KMS-11 (cell line): ENCODE data around the gene SIAH2.

ENCODE experiments used
- H2AFZ ChIP-seq: fragments of 200-600 bp; sonication (generic); 2 replicates; pipeline ENCODE4 v1.6.1; 2016; ENCODE audit warnings: antibody characterized with exemption, mixed run types, low read depth
- H3K27ac ChIP-seq: fragments of 200-600 bp; sonication (generic); 2 replicates; pipeline ENCODE4 v1.6.1; 2016; ENCODE audit warnings: mild to moderate bottlenecking, mixed run types
- H3K27me3 ChIP-seq: fragments of 200-600 bp; sonication (generic); 2 replicates; pipeline ENCODE4 v1.6.1; 2017; ENCODE audit warnings: mild to moderate bottlenecking, low read depth, mixed run types, moderate library complexity; ENCODE audit not compliant: insufficient read depth
- H3K36me3 ChIP-seq: fragments of 200-600 bp; sonication (generic); 2 replicates; pipeline ENCODE4 v1.6.1; 2017; ENCODE audit warnings: mild to moderate bottlenecking, mixed run types; ENCODE audit not compliant: insufficient read depth
- H3K4me1 ChIP-seq: fragments of 200-600 bp; sonication (generic); 2 replicates; pipeline ENCODE4 v1.6.1; 2016; ENCODE audit warnings: mild to moderate bottlenecking, low read depth, mixed run types; ENCODE audit not compliant: poor library complexity, severe bottlenecking
- H3K4me2 ChIP-seq: fragments of 200-600 bp; sonication (generic); 2 replicates; pipeline ENCODE4 v1.7.0; 2016; ENCODE audit warnings: mild to moderate bottlenecking, mixed run types
- H3K4me3 ChIP-seq: fragments of 200-600 bp; sonication (generic); IDR thresholded peaks from 2 replicates; pipeline ENCODE4 v1.6.1; 2017; ENCODE audit warnings: low read depth, low read length, mixed read lengths; ENCODE audit not compliant: insufficient read depth
- H3K79me2 ChIP-seq: fragments of 200-600 bp; sonication (generic); 2 replicates; pipeline ENCODE4 v1.6.1; 2016; ENCODE audit warnings: low read depth, mixed run types; ENCODE audit not compliant: insufficient read depth
- H3K9ac ChIP-seq: fragments of 200-600 bp; sonication (generic); 2 replicates; pipeline ENCODE4 v1.6.1; 2016; ENCODE audit warnings: mild to moderate bottlenecking, mixed run types
- H4K20me1 ChIP-seq: fragments of 200-600 bp; sonication (generic); 2 replicates; pipeline ENCODE4 v1.6.1; 2016; ENCODE audit warnings: mild to moderate bottlenecking, mixed run types; ENCODE audit not compliant: insufficient read depth
- CTCF ChIP-seq: fragments of 200-600 bp; sonication (generic); conservative IDR thresholded peaks from 2 replicates; pipeline ENCODE4 v1.6.1; 2017; ENCODE audit warnings: low read depth, mild to moderate bottlenecking, antibody characterized with exemption, low read length, moderate library complexity, mixed read lengths

SIAH2 gene

DNA sequence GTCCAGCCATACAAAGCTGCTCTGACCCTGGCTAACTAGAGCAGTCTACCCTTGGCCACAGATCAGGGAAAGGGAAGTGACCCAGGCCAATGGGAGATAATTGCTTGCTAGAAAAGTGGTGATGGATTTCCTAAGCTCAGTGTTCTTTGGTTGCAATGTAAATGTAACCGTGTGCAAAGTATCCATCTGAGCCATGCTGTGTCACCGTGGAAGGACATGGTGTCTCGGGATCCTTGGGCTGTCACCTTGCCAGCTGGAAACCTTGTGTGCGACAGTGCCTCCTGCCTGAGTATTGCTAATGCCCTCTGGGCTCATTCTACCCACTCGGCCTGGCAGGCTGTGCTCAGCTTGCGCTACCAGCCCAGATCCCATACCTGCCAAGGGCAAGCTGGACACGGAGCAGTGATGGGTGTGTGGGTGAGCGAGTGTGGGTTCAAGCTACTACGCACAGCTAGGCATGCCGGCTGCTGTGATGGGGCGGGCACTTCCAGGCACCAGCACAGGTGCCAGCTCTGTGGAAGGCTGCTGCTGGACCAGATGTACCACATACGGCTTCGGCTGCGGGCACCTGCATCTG, 10.7 kb upstream of the SIAH2 start:
- H3K27me3 ChIP-seq, result no peaks in the 10 kb centered on the region
- H3K4me2 ChIP-seq, result no peak overlapping the region
- H2AFZ ChIP-seq, result no peak overlapping the region
- H3K79me2 ChIP-seq, result no peaks in the 10 kb centered on the region
- no peaks in the 10 kb centered on the region for H3K36me3 ChIP-seq
- H3K27ac ChIP-seq, result no peak overlapping the region
- H3K4me3 ChIP-seq, result no peak overlapping the region
- no peaks in the 10 kb centered on the region for H4K20me1 ChIP-seq
- no peaks in the 10 kb centered on the region for H3K4me1 ChIP-seq
- TF ChIP-seq CTCF, result no peak
- H3K9ac ChIP-seq, result no peak overlapping the region

GRCh38 chr3:150771600-150771999, 8.6 kb upstream of the SIAH2 start:
- H3K4me1 ChIP-seq, result peaks cover 19% of the 10 kb centered on the region
- H2AFZ ChIP-seq, result no peak overlapping the region
- no peak for TF ChIP-seq CTCF

GRCh38 chr3:150770681-150771080, 7.7 kb upstream of the SIAH2 start:
- Histone ChIP-seq H3K36me3 (no peaks in the 10 kb centered on the region), H3K4me1 (peaks cover 28% of the 10 kb centered on the region), H2AFZ (no peak overlapping the region), H3K27ac (no peak overlapping the region), H3K4me3 (no peak overlapping the region), H3K9ac (no peak overlapping the region), H3K27me3 (no peaks in the 10 kb centered on the region), H3K4me2 (no peak overlapping the region), H3K79me2 (no peaks in the 10 kb centered on the region), H4K20me1 (no peaks in the 10 kb centered on the region)
- TF ChIP-seq CTCF, result no peak

More at GRCh38 chr3:150771600-150771999, 8.6 kb upstream of the SIAH2 start:
- no peaks in the 10 kb centered on the region for H3K36me3 ChIP-seq
- H3K27ac ChIP-seq, result no peak overlapping the region
- H3K9ac ChIP-seq, result no peak overlapping the region
- H3K27me3 ChIP-seq, result no peaks in the 10 kb centered on the region
- H4K20me1 ChIP-seq, result no peaks in the 10 kb centered on the region
- no peak overlapping the region for H3K4me3 ChIP-seq
- no peak overlapping the region for H3K4me2 ChIP-seq
- no peaks in the 10 kb centered on the region for H3K79me2 ChIP-seq

DNA sequence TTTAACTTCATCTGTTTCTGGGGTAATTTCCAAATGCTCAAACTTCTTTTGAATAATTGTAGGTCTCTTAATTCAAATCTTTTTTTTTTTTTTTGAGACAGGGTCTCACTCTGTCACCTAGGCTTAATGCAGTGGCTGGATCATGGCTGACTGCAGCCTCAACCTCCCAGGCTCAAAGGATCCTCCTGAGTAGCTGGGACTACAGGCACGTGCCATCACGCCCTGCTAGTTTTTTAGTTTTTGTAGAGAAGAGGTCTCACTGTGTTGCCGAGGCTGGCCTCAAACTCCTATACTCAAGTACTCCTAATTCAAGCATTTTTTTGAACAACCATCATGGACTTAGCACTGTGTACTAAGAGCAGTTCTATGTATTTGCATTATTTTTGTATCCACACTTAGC, 3.8 kb upstream of the SIAH2 start:
- no peak overlapping the region for H3K4me3 ChIP-seq
- peaks cover 44% of the 10 kb centered on the region for H3K4me1 ChIP-seq
- TF ChIP-seq CTCF, result no peak
- H2AFZ ChIP-seq, result peak overlapping the region; percentile 45; the same call in 1 of the 2 replicates
- H3K4me2 ChIP-seq, result peak overlapping the region; percentile 84
- no peaks in the 10 kb centered on the region for H3K27me3 ChIP-seq
- H3K9ac ChIP-seq, result peak overlapping the region; percentile 39; the same call in 1 of the 2 replicates
- peaks cover 21% of the 10 kb centered on the region for H3K79me2 ChIP-seq
- peak overlapping the region; percentile 88 for H3K27ac ChIP-seq
- no peaks in the 10 kb centered on the region for H3K36me3 ChIP-seq
- H4K20me1 ChIP-seq, result no peaks in the 10 kb centered on the region
